MM.1S (cell line): Measurements from ENCODE around the gene ZBTB7A.

Experiments
- CTCF ChIP-seq: fragments of 300-600 bp; sonication (generic); IDR thresholded peaks from 2 replicates; pipeline ENCODE4 v1.5.1; 2016; ENCODE audit warnings: antibody characterized with exemption, low read length, mixed read lengths
- EZH2 ChIP-seq: fragments of 300-600 bp; sonication (generic); optimal IDR thresholded peaks from 2 replicates; pipeline ENCODE3; 2017; ENCODE audit warnings: low read depth, mild to moderate bottlenecking, antibody characterized with exemption, low read length, mixed read lengths
- EZH2phosphoT487 ChIP-seq: fragments of 300-600 bp; sonication (generic); IDR thresholded peaks from 2 replicates; pipeline ENCODE4 v1.6.1; 2018; ENCODE audit warnings: antibody characterized with exemption, low read length

- no peak for TF ChIP-seq EZH2
- TF ChIP-seq EZH2phosphoT487 = no peak
- no peak for TF ChIP-seq CTCF
These were observed 12.1 kb downstream of the ZBTB7A start for GRCh38 chr19:4054441-4055208.
